Gastrocnemius medialis (tissue), 4 donors: ENCODE results near the gene LCLAT1.

Source experiments
- POLR2A ChIP-seq, 2 donors: fragments of 450-650 bp; IDR thresholded peaks; one replicate each; pipeline ENCODE4 v1.6.1; 2017; ENCODE audit warnings: antibody characterized with exemption in 2 of 2, mild to moderate bottlenecking in 2 of 2, moderate library complexity in 2 of 2
- TF ChIP-seq, protein P1 (sequence below), 5 experiments: fragments of 450-650 bp in 3 of 5; fragments of 200-600 bp in 2 of 5; sonication (generic) in 2 of 5; IDR thresholded peaks in 4 of 5; conservative IDR thresholded peaks in 1 of 5; 1 replicate in 4 of 5; 2 replicates in 1 of 5; pipeline ENCODE4 v1.5.1; 2016 to 2019; ENCODE audit warnings: antibody characterized with exemption in 5 of 5, mild to moderate bottlenecking in 3 of 5, moderate library complexity in 3 of 5

DNA sequence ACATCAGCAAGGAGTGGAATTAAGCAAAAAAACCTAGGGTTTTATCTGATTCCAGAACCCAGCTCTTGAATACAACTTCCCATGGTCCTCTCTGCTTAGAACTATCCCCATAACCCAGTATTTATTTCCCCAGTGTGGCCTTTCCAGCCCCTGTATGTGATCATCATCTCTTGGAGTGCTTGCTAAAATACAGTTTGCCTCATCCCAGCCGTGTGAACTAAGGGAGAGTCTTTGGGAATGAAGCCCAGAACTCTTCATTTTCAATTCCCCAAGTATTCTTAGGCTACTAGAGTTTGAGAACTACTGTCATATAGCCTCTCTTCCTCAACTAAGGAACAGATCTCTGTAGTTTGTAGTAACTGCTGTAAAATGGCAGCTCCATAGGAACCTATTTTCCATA, 173.1 kb downstream of the LCLAT1 start:
- TF ChIP-seq, protein P1, sequence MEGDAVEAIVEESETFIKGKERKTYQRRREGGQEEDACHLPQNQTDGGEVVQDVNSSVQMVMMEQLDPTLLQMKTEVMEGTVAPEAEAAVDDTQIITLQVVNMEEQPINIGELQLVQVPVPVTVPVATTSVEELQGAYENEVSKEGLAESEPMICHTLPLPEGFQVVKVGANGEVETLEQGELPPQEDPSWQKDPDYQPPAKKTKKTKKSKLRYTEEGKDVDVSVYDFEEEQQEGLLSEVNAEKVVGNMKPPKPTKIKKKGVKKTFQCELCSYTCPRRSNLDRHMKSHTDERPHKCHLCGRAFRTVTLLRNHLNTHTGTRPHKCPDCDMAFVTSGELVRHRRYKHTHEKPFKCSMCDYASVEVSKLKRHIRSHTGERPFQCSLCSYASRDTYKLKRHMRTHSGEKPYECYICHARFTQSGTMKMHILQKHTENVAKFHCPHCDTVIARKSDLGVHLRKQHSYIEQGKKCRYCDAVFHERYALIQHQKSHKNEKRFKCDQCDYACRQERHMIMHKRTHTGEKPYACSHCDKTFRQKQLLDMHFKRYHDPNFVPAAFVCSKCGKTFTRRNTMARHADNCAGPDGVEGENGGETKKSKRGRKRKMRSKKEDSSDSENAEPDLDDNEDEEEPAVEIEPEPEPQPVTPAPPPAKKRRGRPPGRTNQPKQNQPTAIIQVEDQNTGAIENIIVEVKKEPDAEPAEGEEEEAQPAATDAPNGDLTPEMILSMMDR (IDR thresholded peaks at IDR 0.05 in 4 of 5, conservative IDR thresholded peaks at IDR 0.05 in 1 of 5) = no peak
- no peak for TF ChIP-seq POLR2A (IDR thresholded peaks at IDR 0.05)
